Measurements from ENCODE around the gene B4GALT2.

- TF ChIP-seq POLR2AphosphoS5 (IDR thresholded peaks at IDR 0.05; ENCODE audit: insufficient read depth, low read depth, low read length): no peak
- TF ChIP-seq POLR2A (IDR thresholded peaks at IDR 0.05; ENCODE audit: low read depth, low read length): no peak
- TF ChIP-seq CTCF (IDR thresholded peaks at IDR 0.05; ENCODE audit: extremely low read depth in 1 of 2, insufficient read depth in 1 of 2, low read depth in 1 of 2, low read length in 2 of 2): no peak
Measured at GRCh38 chr1:44029260-44029910, 50.4 kb downstream of the B4GALT2 start.

All from endothelial cell of umbilical vein (primary cell).